Stimulated activated CD4-positive, alpha-beta T cell treated with anti-CD3 and anti-CD28 coated beads, Interleukin-2, amount 100 ng/mL, for 24 hours (primary cell): ENCODE data around the gene COBLL1.

Source experiments
- DNase-seq, 2 donors: peaks; one replicate each; pipeline ENCODE4 v3.0.0-alpha.2; 2020

COBLL1 gene

GRCh38 chr2:164780611-164781178 lies 60.9 kb downstream of the COBLL1 start:
- no peak for DNase-seq

DNA sequence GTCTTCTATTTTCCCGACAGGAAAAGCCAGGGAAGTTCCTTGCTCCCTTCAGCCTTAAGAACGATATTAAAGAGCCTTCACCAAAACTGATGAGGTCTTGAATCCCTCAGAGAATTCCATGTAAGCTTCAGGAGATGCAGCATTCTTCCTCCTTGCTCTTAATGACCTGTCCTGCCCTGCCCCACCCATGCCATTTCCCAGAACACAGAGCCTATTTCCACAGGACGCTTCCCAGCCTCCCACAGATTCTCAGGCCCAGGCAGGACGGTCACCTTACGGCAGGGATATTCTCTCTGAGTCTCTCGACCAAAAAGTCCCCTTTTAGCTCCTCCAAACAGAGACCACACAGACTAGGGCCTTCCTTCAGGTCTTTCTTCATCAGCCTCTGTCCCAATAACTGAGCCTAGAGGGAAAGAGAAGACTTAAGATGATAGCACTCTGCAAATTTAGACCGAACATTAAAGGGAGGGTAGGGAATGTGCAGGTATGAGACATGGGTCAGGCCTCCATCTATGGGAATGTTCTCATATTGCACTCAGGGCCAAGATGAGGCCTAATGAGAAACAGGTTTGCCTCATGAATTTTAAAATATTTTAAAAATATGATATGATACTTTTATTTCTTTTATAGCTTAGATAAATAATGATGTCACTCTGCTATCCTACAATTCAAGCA lies 62.1 kb downstream of the COBLL1 start:
- no peak for DNase-seq

DNA sequence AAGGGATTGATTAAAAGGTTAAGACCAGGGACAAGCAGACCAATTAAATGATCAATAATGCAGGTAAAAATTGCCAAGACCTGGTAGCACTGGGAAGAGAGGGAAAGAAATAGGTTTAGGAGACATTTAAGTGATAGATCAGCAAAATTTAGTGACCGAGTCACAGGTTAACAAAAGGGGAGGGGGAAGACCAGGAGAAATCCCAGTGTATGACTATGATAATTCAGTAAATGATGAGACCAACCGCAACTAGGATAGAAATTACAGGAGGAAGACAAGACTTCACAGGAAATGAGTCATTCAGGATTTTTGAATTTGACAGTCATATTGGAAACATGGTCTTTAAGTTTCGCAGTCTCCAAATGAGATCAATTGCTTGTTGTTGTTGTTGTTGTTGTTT lies 62.9 kb downstream of the COBLL1 start:
- DNase-seq = no peak

- DNase-seq = no peak
Observed at GRCh38 chr2:164777847-164778461, 63.7 kb downstream of the COBLL1 start.

DNA sequence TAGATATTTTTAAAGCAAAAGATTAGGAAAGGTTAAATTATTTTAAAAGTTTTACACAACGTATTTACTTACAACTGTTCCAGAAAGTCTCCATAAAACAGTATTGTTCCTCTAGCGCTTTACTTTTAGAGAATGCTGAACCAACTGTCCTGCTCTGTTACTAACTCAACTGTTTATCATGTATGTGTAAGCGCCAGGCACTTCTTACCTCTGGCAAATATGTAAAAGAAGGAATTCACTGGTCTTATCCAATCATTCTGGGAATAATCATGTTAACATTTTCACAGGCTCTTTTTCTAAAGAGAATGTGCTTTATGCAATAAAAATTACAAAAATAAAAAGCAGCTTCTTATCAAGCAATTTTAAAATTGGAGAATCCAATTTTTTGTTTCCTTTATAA lies 68.0 kb downstream of the COBLL1 start:
- no peak for DNase-seq

GRCh38 chr2:164773091-164773490 lies 68.5 kb downstream of the COBLL1 start:
- DNase-seq = no peak

DNA sequence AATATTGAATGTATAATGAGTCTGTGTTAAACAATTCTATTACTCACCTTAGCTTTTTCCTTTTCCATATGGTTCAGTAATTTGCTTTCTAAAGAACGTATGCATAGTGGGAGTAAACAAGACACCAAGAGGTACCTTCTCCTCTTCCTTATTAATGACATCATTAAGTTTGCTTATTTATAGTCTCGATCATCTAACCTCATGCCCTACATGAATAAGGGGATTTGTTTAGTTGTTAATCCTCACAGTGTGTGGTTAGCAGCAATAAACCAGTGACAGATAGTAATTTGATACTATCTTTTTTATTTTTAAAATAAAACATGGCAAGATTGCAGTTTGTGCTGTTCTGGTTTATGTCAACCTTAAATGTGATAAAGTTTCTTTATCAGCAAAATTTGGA lies 69.7 kb downstream of the COBLL1 start:
- DNase-seq = no peak

GRCh38 chr2:164770421-164770916 lies 71.2 kb downstream of the COBLL1 start:
- no peak for DNase-seq

DNA sequence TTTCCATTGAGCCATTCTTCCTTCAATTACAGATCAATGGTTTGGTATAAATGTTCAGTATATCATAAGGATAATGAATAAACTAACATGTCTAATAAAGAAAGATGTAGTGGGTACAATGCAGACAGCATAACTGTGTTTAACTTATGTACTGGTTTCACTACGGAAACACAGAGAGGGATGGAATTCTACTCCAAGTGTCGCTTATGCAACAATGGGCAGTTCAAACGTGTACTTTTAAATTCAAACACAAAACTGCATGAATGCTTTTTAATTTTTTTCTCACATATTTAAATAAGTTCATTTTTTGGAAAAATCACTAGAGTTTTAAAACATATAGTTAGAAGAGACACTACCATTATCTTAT lies 74.7 kb downstream of the COBLL1 start:
- no peak for DNase-seq

GRCh38 chr2:164766216-164766953 lies 75.2 kb downstream of the COBLL1 start:
- DNase-seq = no peak

- DNase-seq = no peak
Observed at GRCh38 chr2:164764996-164765395, 76.6 kb downstream of the COBLL1 start.

DNA sequence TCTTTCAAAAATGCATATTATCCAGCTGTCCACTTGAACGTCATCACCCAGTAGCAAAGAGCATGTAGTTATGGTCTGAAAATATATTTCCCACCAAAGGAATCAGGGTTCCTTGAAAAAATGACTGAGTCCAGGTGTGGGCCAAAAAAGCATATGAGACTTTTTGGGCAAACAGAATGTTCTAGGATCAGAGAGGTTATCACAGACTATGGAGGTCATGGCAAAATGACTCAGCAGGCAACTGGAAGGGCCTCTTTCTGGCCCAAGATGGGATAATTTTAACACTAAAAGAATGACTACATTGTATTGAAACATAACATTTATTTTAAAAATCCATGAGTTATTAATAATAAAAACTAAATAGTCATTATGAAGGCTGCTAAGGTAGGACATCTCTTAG lies 77.1 kb downstream of the COBLL1 start:
- no peak for DNase-seq

DNA sequence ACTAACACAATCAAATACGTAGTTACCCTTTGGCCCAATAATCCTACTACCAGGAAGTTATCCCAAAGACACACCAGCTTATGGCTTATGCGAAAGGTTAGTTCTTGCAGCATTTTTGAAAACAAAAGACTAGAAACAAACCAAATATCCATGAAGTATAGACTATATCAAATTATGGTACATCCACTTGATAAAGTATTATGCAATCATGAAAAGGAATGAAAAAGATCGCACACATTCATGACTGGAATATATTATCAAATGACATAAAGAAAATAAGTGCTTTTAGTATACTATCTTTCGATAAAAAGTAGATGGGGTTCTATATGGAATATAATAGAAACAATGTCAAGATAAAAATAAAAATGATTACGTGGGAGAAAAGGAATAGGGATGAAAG lies 78.2 kb downstream of the COBLL1 start:
- DNase-seq = no peak

- DNase-seq = no peak
Observed at GRCh38 chr2:164761737-164762460, 79.7 kb downstream of the COBLL1 start.

- peak in 1 of 2 donors; percentile 3 for DNase-seq
Observed at GRCh38 chr2:164761201-164761600, 80.4 kb downstream of the COBLL1 start.

- no peak for DNase-seq
Observed at GRCh38 chr2:164760179-164760578, 81.4 kb downstream of the COBLL1 start.

DNA sequence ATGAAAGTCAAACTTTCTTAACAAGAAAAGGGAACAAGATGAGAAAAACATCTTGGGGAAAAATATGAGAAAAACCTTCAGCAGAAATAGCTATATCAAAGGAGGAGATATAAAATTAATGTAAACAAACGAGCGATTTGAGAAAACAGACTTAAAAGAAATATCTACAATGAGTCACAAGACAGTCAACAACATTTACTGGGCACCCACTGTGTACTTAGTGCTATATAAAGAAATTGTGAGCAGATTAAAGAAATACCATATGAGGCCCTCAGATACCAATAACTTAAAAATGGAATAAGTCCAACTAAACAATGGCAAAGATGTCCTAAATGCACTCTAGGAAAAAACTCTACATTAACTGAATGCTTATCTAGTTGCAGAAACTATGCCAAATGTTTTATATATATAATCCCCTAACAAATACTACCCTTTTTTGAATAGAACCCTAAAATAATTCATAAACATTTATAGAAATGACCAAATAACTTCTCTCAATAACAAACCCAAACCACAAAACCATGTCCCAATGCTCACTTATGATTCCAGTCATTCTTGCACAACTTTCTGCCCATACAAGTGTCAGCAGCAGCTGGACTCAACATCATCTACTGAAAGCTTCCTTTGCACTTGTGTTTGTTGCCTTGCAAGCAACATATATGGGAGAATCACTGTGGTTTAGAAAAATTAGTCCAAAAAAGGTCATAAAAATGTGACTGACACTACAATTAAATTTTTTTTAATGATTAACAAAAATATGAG lies 83.5 kb downstream of the COBLL1 start:
- no peak for DNase-seq

- no peak for DNase-seq
Observed at GRCh38 chr2:164756773-164757172, 84.8 kb downstream of the COBLL1 start.

- no peak for DNase-seq
Observed at GRCh38 chr2:164755952-164756351, 85.7 kb downstream of the COBLL1 start.

GRCh38 chr2:164754157-164755093 lies 87.2 kb downstream of the COBLL1 start:
- no peak for DNase-seq

DNA sequence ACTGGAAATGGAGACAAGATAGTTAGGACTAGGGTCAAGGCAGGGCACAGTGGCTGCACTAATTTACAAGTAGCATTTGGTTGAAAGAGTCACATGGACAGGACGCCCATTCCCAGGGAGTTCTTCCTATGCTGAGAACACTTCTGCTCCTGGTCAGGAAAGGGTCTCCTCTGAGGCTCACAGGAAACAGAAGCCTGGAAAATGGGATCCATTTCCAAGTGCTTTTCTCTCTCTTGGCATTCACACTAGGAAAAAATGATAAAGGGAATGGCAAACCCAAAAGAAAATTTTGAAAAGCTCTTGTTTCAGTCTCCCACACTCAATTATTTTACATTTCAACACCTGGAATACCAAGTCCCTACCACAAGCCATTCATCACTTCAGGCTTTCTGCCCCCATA lies 88.7 kb downstream of the COBLL1 start:
- no peak for DNase-seq
